NCI-H460 (cell line): ENCODE data around the gene C1orf21. TPM values are rescaled to one million over a fixed set of nuclear protein-coding genes. Genes with fewer than 3 reads are reported as not detected.
"Not testable (repeated sequence)": the region's sequence is repeated elsewhere in the genome, so short reads cannot be mapped to it uniquely, and the experiment has no call there.

Source experiments
- DNase-seq: peaks from one replicate; pipeline ENCODE4 v3.0.0-alpha.2; 2016; ENCODE audit warnings: low read depth; ENCODE audit errors: extremely low read depth
- polyA plus RNA-seq: library from polyadenylated mRNA; depleted of rRNA; stranded (reverse); fragments of >200 nt; gene quantifications from 2 replicates; pipeline ENCODE4 v1.2.3, GENCODE V29; 2014; cell fraction: nucleus; rRNA removed
- total RNA-seq: library from RNA; depleted of rRNA; stranded (reverse); fragments of >200 nt; shearing (Covaris generic); gene quantifications from 2 replicates; pipeline ENCODE4 v1.2.3, GENCODE V29; 2014; rRNA removed

Gene C1orf21, protein sequence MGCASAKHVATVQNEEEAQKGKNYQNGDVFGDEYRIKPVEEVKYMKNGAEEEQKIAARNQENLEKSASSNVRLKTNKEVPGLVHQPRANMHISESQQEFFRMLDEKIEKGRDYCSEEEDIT
- 11.0 and 12.0 TPM in 2 replicates for total RNA-seq
- polyA plus RNA-seq: 1.3 and 2.1 TPM in 2 replicates

DNA sequence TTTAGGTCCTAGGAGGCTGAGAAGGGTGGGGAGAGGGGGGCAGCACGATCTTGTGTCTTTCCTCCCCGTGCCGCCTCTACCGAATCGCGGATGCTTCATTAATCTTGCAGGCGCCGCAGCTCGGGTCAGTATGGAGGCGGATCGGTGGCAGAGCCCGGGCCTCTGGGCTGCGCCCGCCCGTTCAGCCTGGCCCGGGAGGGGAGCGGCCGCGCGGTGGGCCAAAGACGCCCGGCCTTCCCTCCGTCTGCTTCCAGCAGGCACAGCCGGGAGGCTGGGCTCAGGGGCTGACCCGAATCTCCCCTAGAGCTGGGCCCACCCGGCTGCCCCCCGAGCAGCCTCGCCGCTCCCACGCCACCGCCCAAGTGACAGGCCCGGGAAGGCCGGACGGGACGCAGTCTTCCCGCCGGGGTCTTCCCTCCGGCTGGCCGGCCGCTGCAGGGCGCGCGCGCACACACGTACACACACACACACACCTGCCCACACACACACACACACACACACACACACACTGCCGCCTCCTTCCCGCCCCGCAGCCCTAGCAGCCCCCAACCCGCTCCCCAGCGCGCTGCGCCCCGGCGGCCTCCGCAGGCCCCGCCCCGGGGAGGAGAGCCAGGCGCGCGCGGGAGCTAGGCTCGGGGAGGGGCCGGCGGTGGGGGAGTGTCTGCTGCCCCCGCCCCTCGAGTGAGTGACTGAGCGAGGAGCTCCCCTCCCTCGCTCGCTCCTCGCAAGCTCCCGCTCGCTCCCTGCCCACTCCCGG, at the start of gene C1orf21:
C1orf21 (plus strand) TSS at position 718 of the 757 bp plus-strand sequence. CDS start 90,481 bp downstream, outside the sequence.
- DNase-seq: peak; percentile 78

- DNase-seq: not testable (repeated sequence)
Observed at GRCh38 chr1:184337865-184338264, 49.0 kb upstream of the C1orf21 start.

- no peak for DNase-seq
Observed at GRCh38 chr1:184340984-184341383, 45.8 kb upstream of the C1orf21 start.

- no peak for DNase-seq
Observed at GRCh38 chr1:184350573-184350972, 36.3 kb upstream of the C1orf21 start.

- DNase-seq: no peak
Observed at GRCh38 chr1:184351416-184351975, 35.3 kb upstream of the C1orf21 start.

GRCh38 chr1:184352776-184353175, 34.1 kb upstream of the C1orf21 start:
- no peak for DNase-seq

- no peak for DNase-seq
Observed at GRCh38 chr1:184354719-184355118, 32.1 kb upstream of the C1orf21 start.

- DNase-seq: no peak
Observed at GRCh38 chr1:184356891-184357290, 29.9 kb upstream of the C1orf21 start.

GRCh38 chr1:184358256-184358655, 28.6 kb upstream of the C1orf21 start:
- no peak for DNase-seq

- DNase-seq: no peak
Observed at GRCh38 chr1:184359909-184360308, 26.9 kb upstream of the C1orf21 start.

DNA sequence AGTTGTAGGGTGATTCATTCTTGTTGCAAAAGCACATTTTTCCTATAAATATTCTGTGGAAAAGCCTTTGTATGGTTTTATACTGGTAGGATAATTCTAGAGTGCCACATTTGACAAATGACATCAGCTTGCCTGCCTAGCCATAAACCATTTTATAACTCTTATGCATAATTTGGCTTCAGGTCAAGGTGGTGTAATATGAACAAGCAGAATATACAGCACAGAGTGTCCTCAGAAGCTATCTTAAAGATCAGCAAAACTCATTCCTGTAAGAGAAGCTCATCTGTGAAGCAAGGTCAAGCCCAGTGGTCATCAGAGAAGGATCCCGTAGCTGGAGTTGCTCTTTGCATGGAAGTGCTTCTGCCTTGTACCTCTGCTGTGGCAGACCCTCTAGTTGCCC, 24.0 kb upstream of the C1orf21 start:
- no peak for DNase-seq

- no peak for DNase-seq
Observed at GRCh38 chr1:184365699-184366098, 21.1 kb upstream of the C1orf21 start.

GRCh38 chr1:184366997-184367396, 19.8 kb upstream of the C1orf21 start:
- DNase-seq: no peak

DNA sequence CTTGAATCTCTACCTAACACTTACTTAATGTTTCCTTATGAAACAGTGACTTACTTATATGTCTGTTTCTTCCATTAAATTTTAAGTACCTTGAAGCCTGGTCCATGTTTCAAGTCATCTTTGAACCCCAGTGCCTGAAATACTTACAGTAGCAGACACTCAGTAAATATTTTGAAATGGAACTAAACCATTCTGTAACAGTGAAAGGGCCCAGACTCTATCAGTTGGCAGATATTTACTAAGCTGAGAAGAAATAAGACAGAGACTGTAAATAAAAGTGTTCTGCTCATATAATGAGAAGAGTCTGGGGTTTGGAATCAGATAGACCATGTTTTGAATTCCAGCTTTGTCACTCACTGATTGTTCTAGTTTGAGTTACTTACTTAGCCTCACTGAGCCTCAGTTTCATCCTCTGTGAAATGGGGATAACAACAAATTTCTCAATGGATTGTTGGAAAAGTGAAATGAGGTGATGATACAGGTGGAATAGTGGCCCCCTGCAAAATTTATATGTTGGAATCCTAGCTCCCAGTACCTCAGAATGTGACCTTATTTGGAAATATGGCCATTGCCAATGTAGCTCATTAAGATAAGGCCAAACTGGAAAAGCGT, 19.3 kb upstream of the C1orf21 start:
- no peak for DNase-seq

DNA sequence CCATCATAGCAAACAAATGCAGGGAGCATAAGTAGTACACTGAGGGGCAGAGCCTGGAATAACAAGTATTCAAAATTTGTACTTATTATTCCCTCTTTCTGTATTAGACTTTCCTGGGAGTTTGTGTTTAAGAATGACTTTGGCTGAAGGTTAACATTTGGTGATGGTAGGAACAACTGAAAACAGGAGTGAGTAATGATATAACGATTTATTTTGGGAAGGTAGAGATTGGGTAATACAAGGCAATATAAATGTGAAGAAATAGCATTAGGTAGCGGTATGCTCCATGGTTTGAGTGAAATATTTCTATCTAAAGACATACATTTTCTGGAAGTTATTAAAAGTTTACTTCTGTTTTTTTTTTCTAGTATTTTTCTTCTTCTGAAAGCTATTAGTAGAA, 18.5 kb upstream of the C1orf21 start:
- no peak for DNase-seq

DNA sequence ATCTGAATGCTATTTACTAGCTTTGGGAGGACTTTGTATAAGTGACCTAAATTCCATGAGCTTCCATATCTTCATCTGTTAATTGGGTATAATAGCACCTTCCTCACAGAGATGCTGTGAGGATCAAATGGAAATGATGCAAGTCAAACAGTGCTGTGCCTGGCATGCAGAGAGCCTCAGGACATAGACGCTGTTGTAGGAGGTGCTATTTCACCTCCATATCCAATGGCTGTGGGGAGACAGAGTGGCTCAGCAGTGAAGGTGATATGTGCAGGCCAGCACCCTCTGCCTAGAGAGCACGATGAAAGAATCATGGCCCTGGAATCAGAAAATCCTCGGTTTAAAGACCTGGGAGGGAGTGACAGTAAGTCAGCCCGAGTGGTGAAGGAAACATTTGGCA, 16.0 kb upstream of the C1orf21 start:
- no peak for DNase-seq

GRCh38 chr1:184373155-184373554, 13.7 kb upstream of the C1orf21 start:
- no peak for DNase-seq

DNA sequence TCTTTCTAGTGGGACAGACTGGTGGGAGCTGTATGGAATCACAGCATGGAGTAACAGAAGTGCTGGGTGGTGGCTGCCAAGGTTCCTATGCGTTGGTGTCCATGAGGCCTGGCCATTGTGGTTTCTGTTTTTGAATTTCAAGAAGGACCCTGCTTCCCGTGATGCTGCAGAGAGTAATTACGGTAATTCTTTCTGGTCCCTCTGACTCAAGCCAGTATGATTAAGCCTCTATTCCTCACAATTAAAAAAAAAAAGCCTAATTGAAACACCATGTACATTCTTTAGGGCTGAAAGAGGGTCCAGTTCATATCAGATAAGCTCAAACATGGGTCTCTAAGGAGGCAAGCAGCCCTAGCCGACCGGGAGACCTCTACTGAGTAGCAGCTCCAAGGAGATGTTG, 10.5 kb upstream of the C1orf21 start:
- DNase-seq: no peak

- no peak for DNase-seq
Observed at GRCh38 chr1:184379111-184379752, 7.6 kb upstream of the C1orf21 start.

DNA sequence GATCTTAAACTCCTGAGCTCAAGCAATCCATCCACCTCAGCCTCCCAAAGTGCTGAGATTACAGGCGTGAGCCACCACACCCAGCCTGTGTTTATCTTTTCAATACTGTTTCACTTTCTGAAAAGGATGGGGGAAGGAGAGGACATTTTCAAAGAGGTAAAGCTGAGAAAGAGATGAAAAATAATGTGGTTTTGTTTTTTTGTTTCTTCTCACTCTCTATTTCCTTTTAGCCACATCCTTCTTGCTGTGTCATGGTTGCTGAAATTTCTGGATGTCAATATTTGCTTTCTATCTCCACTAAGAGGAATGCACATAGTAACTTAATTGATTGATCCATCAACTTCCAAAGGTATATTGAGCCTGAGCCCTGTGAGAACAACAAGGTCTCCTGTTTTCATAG, 6.4 kb upstream of the C1orf21 start:
- no peak for DNase-seq

- no peak for DNase-seq
Observed at GRCh38 chr1:184383772-184384323, 3.0 kb upstream of the C1orf21 start.
